ENCODE results near the gene GMEB2. TPM values are rescaled to one million over a fixed set of nuclear protein-coding genes. Genes with fewer than 3 reads are reported as not detected.
A peak's percentile ranks its signal among the peaks of the same experiment; 100 is the strongest.

The GMEB2 gene
- total and polyA plus RNA-seq, 10 of the 15 experiments (the other 5 are each of a cell fraction or from before 2014, with no cell fraction given) = 0.08 to 15.1 (median 6.9) TPM

DNA sequence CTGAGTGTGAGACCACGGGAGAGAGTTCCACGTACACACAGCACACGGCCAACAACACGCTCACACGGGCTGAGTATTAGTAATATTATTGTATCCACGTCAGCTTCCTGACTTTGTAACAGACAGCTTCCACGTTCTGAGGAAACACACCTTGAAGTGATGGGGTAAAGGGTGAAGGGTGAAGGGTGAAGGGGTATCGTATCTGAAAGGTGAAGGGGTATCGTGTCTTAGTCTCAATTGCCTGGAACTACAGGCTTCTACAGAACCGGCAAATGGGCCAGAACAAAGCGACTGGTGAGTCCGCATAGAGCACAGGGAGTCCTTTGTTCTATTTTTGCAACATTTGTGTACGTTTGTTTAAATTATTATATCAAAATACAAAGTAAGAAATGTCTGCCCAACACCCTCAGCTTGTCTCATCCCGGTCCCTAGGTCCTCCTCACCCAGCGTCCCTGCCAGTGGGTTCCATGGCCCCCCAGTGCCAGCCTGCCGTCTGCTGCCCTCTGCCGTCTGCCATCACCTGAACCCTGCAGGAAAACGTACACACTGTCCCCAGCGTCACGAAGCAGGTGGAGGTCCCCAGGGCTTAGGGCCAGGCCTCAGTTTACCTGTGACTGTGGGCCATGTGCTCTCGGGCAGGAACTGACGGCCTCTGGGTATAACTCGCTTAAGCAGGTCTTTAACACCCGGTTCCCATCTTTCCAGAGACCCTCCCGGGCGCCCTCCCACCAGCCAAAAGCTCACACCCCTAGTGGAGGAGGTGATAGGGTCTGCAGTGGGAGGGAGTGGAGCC, 48.5 kb downstream of the GMEB2 start:
- Histone ChIP-seq H3K79me2 (ENCODE audit: control insufficient read depth, insufficient read depth, low read length) (peaks cover 2% of the 10 kb centered on the region; the same call in 1 of the 2 replicates), H4K20me1 (ENCODE audit: control insufficient read depth, insufficient read depth) (no peaks in the 10 kb centered on the region; the same call in 1 of the 2 replicates), H2AFZ (ENCODE audit: control insufficient read depth, low read depth, low read length) (no peak overlapping the region), H3K27me3 (replicated peaks in 1 of 2; ENCODE audit: control insufficient read depth in 2 of 2, insufficient read depth in 2 of 2, low read length in 1 of 2) (no peaks in the 10 kb centered on the region), H3K4me2 (ENCODE audit: control insufficient read depth, insufficient read depth) (no peak overlapping the region), H3K9ac (ENCODE audit: control insufficient read depth, insufficient read depth, low read length) (no peak overlapping the region), H3K4me3 (no peak overlapping the region), H3K36me3 (ENCODE audit: control insufficient read depth in 2 of 2, insufficient read depth in 2 of 2, low read length in 1 of 2) (no peaks in the 10 kb centered on the region), H3K27ac (ENCODE audit: control insufficient read depth, insufficient read depth) (no peak overlapping the region), H3K4me1 (ENCODE audit: control insufficient read depth, insufficient read depth, low read length) (peaks cover 6% of the 10 kb centered on the region), H3K9me3 (replicated peaks; ENCODE audit: control insufficient read depth, insufficient read depth, low read length) (no peaks in the 10 kb centered on the region)
- intact Hi-C loops (cut with micrococcal nuclease; ENCODE audit: unreplicated experiment) = loop anchor here (2.0 kb wide), 1 partner anchor 40 kb away; no protein-coding TSS in a partner anchor
- ChIA-PET CTCF (interaction anchor here (0.7 to 3.6 kb wide), 6 partner anchors 23 to 82 kb away, joined by 3 to 24 read pairs (median 6); partner anchors contain the start of gene PTK6), POLR2A (no interaction called here), RAD21 (ENCODE audit: unreplicated experiment) (interaction anchor here (0.9 to 2.3 kb wide), 2 partner anchors 40 to 287 kb away, joined by 3 to 15 read pairs; partner anchors contain the start of genes PTK6 and TPD52L2), SMC1A (ENCODE audit: uncharacterized antibody, unreplicated experiment) (interaction anchor here (1.3 to 2.7 kb wide), 2 partner anchors 24 to 40 kb away, joined by 3 to 11 read pairs; no protein-coding TSS in a partner anchor)
- TF ChIP-seq, protein P1, sequence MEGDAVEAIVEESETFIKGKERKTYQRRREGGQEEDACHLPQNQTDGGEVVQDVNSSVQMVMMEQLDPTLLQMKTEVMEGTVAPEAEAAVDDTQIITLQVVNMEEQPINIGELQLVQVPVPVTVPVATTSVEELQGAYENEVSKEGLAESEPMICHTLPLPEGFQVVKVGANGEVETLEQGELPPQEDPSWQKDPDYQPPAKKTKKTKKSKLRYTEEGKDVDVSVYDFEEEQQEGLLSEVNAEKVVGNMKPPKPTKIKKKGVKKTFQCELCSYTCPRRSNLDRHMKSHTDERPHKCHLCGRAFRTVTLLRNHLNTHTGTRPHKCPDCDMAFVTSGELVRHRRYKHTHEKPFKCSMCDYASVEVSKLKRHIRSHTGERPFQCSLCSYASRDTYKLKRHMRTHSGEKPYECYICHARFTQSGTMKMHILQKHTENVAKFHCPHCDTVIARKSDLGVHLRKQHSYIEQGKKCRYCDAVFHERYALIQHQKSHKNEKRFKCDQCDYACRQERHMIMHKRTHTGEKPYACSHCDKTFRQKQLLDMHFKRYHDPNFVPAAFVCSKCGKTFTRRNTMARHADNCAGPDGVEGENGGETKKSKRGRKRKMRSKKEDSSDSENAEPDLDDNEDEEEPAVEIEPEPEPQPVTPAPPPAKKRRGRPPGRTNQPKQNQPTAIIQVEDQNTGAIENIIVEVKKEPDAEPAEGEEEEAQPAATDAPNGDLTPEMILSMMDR (IDR thresholded peaks at IDR 0.05 in 2 of 3, conservative IDR thresholded peaks at IDR 0.05 in 1 of 3; ENCODE audit: control insufficient read depth in 2 of 3, extremely low read depth in 1 of 3, insufficient read depth in 1 of 3, low read depth in 3 of 3, low read length in 3 of 3) = peak; percentile 3 to 44 (median 40); a peak in 2 of 6 replicates
- TF ChIP-seq TCF7 (IDR thresholded peaks at IDR 0.05; ENCODE audit: borderline replicate concordance) = no peak
- peak; percentile 44; the same call in 1 of the 2 replicates for TF ChIP-seq SMC3 (IDR thresholded peaks at IDR 0.05; ENCODE audit: borderline replicate concordance, low read length)
- WGBS (ENCODE audit: insufficient coverage, insufficient replicate concordance, low lambda C conversion rate, missing lambda C conversion rate) = 36% methylated on average over 25 of the region's 26 CpGs
- no peak for DNase-seq (ENCODE audit: low read depth, low spot score)
- ATAC-seq = no peak; the same call in 2 of the 3 replicates
- no peak for FAIRE-seq
- in situ Hi-C loops (cut with MboI) = no loop called here
- no TSS peak for BruUV-seq (replicated peaks)
